Stimulated activated CD8-positive, alpha-beta memory T cell treated with anti-CD3 and anti-CD28 coated beads, Interleukin-4, amount 100 ng/mL, for 1 hour (primary cell): ENCODE measurements around the gene TGFB2.

Source experiments
- DNase-seq, 2 donors: peaks; one replicate each; pipeline ENCODE4 v3.0.0-alpha.2; 2020; ENCODE audit warnings: low read depth in 2 of 2, low spot score in 1 of 2

Gene TGFB2

DNA sequence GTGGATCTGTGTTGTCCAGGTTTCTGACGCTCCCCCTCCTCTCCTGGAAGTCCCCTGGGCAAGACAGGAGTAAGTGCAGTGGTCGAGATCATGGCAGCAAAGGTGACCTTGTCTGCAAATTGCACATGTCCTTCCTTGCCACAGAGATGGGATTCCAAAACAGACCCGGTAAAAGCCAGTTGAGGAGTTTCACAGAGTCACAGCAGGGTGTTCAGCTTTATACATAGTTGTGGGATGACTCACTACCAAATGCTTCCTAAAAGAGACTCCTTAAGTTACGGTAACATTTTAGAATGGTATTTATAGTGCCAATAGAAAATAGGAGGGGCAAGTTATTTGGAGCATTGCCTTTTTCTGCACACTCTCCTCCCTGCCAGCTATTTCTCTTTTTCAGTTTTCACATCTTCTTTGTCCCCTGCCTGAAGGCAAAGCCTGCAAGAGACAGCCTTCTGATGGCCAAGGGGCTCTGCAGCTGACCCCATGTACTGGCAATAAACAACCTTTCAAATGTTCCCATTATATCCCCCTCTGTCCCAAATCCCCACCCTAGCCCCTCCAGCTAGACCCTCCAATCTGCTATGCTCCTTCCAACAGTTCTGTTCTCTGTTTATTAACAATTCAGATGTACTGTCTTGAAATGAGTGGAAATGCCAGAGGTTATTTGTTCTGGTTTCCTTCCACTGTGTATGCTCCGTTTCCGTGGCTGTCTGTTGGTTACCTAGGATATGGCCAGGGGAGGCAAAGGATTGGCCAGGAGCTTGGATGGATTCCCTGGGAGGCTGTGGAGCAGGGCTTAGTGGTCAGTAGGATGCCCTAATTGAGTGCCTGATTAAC is 115.0 kb downstream of the TGFB2 start:
- no peak for DNase-seq

DNA sequence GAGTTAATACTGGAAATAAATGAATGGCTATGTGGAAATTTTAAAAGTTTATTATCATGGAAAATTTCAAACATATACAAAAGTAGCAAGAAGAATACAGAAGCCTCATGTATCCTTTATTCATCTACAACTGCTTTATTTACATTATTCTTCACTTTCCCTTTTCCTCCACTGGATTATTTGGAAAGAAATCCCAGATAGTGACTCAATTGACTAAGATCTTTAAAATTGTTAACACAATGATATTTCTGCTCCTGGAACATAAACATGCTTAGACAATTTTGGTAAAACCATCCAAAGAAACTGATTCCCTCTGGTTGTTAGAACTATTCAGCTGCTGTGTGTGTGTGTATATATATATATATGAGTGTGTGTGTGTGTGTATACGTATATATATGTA is 116.2 kb downstream of the TGFB2 start:
- no peak for DNase-seq

DNA sequence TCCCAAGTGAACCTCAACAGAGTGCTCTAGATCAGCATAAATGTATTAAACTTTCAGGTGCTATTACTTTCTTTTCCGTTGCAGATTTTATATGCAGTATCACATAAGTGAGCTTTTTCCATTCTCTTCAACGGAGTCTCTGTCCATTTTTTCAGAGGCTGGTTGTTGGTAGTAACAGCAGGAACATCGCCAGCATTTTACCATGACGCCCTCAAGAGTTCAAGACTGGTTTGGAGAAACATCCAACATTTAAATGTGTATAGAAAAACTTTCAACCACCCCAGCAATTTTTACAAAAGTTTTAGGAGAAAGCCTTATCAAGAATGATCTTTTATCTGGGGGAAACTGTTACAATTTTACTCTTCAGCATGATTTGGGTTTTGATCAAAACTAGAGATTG is 117.0 kb downstream of the TGFB2 start:
- DNase-seq, result no peak

DNA sequence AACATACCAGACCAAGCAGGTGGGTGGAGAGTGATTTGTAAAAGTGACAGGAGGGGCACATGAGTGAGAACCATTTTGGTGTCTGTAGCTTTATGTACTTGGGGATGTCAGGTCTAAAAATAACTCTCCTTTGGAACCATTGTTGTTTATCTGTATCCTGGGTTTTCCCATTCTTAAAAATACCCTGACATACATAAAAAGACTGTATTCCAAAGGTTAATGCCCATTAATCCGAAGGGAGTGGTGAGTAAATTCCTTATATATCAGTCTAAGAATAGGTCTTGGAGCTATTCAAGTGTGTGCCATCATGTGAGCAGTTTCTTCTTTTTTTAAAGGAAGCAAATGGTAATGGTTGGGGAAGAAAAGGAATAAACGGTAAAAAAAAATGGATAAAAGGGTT is 117.5 kb downstream of the TGFB2 start:
- DNase-seq, result no peak

DNA sequence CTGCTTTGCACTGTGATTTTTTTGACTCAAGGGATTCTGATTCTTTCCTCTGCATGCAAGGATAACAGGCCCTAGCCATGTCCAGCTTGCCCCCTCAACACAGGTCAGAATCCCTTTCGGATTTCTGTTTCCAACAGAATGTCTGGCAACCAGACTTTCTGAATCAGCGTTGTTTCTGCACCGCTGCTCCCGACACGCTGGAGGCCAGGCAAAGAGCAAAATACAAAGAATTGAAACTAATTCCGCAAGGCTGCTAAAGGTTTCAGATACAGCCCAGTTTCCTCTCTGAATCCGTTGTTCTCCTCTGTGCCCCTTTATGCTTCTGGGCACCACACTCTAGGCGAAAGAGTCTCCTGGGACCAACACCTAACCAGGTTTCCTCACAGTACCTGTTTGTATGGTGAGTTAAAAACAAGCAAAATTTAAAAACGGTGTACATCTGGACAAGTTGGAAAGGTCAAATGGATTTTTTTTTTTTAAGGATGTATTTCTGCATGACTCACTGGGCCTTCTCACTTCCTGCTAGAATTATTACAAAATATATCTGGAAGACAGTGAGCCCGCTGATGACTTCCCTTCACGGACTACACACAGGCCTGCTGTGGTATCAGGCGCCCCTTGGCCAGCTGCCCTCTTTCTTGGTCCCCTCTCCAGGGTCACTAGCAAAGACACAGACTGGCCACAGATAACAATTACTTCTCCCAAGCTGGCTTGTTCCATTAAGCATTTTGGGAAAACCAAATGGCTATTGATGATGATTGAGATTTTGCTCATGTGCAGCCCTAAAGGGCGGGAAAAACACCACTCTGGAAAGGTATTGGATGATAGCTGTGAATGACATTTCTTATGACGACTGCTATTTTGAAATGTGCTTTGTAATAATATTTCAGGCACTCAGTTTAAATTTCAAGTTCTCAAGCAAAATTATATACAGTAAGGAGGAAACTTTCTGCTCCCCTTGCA is 118.3 kb downstream of the TGFB2 start:
- no peak for DNase-seq

DNA sequence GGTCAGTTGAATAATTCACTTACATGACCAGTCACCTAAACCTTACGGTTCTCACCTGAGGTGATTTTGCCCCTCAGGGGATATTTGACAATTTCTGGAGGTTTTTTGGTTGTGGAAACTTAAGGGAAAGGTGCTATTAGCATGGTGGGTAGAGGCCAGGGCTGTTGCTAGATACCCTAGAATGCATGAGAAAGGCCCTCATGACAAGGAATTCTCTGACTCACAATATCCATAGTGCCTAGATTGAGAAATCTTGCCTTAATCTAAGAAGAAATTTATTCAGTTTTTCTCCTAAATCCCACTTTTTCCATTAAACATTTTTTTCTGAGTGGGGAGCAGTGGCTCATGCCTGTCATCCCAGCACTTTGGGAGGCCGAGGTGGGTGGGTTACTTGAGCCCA is 119.7 kb downstream of the TGFB2 start:
- DNase-seq, result no peak

DNA sequence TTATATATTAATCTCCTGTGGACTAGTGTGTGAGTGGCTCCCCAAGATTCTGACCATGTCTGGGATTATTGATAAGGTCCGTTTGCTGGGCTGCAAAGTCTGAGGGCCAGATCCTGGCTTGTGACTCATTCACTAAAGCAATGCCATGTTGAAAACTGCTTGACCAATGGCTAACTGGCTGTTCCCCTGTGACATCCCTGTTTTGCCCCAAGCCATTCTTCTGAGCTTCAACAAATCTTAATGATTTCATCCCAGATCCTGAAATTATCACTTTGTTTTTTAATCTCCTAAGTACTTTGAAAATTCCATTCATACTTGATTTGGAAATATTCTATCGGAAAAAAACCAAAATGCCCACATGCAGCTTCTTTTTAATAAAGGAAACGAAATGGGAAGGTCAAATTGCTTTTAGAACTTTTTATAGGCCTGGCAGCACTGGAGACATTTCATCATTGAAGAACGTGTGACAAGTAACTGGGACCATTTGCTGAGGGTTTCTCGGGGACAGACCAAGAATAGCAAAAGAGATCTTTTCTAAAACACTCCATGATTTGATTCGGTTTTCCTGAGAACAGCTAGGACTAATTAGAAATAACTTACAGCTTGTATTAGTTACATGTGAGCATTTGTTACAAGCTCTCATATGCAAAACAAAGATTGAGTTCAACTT is 121.3 kb downstream of the TGFB2 start:
- no peak for DNase-seq

DNA sequence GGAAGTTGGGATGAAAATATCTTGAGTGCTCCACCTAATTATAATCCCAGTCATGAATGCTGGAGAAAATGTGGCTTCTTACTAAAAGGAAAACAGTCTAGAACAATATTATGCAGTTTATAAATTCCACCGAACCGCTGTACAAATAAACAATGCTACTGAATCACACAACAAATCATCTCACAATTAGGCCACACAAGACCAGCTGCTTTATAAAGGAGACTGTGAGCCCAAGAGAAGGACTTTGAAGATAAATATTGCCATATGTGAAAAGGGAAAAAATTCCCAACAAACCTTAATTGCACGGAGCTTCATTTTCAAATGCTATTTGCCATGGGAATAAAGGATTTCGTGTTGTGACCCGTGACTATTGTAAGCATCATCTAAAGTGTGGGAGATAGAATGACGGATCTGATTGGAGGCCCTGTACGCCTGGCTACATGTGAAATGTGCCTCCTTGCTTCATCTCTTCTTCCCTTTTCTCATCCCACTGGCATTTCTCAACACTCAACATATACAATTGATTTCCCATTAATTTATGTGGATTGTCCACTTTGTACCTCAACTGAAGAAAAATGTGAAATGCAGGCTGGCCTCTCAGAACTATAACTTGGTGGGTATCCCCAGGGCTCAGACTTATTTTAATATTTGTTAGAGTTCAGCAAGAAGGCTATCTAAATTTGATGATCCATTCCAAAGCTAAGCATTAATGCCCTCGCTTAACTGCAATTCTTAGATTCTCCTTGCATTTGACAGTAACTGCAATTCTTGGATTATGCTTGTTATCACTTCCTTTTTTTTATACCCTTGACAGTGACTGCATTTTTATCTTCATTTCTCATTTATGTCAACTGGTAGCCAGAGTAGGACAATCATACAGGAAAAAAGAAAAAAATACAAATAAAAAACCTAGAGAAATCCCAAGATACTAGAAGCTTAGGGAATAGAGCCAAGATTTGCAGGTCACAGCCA is 122.3 kb downstream of the TGFB2 start:
- DNase-seq, result no peak

DNA sequence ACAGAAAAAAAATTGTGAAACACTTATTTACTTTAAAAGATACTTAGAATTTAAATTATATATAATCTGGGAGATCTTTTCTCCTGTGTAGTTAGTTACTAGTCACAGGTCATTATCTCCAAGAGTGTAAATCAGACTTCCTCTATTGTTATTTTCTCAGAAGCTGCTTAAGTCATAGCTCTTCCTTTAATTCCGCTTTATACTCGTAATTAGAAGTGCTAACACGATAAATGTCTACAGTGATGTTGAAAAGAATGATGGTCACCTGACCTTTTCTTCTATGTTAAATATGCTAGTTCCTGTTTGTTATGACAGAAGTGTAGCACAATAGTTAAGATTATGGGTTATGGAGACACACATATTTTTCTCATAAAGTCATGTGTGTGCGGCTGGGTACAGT is 123.6 kb downstream of the TGFB2 start:
- no peak for DNase-seq

DNA sequence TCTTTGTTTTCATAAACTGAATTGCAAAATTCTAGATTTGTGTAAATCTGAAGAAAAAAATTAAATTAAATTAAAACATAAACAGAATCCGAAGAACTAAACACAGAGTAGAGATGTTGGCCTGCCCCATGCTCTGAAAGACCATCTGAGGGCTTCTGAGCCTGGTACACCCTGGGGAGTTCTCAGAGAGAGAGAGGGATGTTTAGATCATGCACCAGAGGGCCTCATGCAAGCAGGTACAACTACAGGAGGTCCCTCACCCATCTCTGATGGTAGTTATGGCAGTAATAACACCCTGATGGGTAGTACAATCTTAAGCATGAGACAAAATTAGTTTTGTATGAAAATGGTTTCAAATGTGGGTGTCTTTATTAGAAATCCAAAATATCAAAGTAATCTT is 127.7 kb downstream of the TGFB2 start:
- DNase-seq, result no peak

DNA sequence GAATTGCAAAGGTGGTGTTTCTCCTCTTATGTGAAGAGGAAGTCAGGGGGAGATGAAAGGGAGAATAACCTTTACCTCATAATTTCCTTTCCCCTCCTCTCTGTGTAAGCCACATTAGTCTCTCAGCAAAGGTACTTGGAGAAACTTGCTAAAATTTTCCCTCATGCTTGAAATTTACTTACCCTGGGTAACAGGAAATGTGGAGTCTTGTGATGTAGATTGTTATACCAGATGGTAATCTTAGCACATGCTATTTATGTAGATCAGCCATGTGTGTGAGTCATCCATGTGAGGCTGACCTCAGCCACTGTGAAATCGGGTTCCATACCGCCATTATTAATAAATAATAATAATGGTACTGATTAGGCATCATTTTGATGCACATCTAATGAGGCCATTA is 128.4 kb downstream of the TGFB2 start:
- DNase-seq, result no peak

DNA sequence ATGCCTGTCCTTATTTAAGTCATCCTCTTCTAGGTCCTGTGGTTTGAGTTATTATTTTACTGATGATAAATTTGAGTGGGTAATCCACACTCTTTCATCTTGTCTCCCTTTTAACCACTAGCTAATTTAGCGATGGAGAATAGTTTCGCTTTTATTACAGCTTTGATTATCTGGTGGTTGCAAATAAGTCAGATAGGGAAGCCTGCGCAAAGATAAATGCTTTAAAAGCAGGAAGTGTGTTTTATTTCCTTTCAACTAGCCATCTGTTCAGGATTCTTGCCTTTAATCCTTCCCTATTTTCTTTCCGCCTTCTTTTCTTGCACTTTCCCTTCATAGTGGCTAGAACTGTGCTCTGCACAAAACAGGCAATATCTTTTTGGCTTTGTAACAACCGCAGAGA is 129.0 kb downstream of the TGFB2 start:
- no peak for DNase-seq

DNA sequence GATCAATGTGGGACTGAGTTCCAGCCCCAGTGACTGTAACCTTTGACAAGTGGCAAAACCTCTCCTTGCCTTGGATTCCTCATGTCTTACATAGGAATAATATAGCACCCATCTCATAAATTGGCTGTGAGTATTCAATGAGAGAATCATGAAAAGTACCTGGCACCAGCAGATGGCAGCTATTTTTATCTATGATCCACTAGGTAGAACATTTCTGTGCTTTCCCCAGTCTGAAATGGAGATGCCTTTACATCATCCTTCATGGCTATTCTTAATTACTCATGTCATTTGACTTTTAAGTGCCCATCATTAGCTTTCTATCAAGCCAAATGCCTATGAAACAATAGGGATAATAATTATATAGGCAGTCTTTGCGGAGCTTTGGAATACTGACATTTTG is 130.1 kb downstream of the TGFB2 start:
- DNase-seq, result no peak

DNA sequence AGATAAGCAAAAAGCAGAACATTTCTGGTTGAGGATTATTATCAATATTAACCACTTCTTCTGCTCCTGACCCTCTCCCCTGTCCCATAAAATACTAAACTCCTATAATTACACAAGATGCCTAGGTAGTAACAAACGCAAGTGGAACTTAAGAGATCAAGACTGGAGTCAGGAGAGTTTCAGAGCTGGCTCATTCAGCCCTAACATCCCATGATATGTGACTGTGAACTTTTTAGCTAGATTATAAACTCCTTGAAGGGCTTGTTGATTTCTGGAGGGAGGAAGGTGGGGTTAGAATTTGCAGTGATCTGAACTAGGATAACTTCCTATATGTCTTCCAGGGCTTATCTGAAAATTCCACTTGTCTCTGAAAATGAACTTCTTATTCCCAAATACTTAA is 130.6 kb downstream of the TGFB2 start:
- DNase-seq, result no peak

DNA sequence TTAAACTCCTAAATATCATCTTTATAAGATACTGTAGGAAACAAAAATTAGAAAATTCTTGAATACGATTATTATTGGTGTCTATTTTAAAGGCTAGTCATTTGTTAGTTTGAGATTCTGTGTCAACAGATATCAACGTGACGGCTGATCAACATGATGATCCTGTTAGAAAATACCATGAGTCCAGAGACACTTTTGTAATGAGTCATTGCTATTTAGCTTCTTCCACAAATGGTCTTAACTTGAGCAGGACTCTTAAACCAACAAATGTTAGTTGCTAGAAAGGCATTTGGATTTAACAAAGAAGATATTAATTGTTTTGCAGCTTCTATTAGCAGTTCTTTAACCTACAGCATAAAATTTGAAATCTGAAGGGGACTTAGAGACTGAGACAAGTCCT is 131.2 kb downstream of the TGFB2 start:
- DNase-seq, result no peak

DNA sequence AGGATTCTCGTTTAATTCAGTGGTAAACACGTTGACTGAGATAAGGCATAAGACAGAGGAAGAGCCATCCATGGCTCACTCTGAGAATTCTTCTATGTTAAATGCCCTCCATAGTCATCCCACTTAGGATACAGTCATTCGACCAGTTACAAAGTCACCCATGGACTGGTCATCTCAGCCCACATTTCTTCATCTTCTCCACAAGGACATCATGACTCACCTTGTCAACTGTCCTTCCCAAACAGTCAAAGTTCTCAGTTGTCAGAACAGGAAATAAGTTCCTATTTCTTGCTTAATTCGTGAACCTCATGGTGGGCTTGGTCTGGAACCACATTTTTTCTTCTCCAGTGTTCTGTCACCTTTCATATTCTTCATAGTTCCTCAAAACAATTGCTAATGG is 133.2 kb downstream of the TGFB2 start:
- DNase-seq, result no peak

DNA sequence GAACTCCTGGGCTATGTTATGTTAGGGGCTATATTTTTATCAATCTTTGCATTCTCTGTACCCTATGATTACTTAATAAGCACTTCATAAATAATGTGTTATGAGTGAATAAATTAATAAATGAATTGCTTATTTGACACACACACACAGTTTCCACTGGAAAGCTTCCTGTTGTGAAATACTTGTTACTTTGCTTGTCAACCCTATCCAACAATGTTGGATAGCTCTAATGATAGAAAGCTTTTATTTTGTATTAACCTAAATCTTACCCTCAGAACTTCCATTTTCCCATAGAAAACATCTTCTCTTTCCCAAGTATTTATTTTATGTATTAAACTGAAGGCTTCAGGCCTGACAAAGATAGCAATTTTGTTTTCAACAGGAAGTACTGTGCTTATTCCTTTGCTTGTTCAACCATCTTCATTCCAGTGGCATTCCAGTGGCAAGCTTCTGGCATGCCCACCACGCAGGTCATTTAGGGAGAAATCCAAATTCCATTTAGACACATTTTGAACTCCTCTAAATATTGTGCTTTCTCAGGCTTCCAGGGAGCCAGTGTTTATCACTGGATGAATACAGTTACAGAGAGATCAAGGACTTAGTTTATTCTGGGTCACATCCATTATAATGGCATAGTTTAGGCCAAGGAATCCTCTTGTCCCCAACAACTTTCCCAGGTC is 134.4 kb downstream of the TGFB2 start:
- DNase-seq, result no peak

DNA sequence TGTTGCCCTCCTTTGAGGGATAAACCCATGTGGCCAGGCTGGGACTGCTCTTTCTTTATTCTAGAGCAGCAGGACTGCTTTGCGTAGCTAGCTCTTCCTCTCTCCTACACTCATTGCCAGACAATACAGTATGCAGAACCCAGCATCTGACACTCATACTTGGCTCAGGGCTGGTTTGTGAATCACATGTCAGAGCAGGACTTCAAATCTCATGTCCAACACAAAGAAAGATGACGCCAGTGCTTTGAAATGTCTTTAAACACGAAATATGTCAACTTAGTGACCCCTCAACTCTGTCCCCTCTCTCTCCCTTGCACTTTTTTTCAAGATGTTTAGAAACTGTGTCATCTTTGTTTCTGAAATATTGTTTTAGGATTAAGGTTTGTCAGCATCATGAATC is 135.0 kb downstream of the TGFB2 start:
- no peak for DNase-seq

DNA sequence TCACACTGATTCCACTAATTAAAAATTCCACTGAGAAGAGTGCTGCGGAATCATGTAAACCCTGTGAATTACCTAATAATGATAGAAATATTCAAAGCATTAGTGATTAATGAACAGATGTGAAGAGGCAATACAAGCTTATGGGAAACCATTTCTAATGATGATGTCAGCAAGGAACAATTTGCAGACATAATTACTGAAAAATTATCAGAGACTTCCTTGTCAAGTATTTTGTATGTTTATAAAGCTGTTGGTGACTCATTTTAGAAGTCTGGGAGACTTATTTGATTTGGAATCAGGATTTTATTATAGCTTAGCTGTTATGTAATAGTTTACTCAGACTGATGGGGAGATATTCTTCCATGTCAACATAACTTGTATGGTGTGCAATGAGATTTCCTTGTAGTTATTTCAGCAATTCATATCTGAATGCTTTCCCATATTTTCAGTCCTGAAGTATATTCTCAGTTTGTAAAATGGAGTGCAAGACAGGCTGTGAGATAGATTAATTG is 135.5 kb downstream of the TGFB2 start:
- no peak for DNase-seq
